A549 (cell line): ENCODE measurements around the gene MAFG. TPM values are rescaled to one million over a fixed set of nuclear protein-coding genes. Genes with fewer than 3 reads are reported as not detected.

Experiments used
- ATAC-seq, 2 experiments: fragments of 200-7000 bp in 1 of 2; fragments of >200 bp in 1 of 2; cut with Nextera tagmentation in 1 of 2; cut with Tn5 transposase in 1 of 2; 3 replicates each; pipeline versions ENCODE4 v1.8.0 to v1.9.1; 2018 to 2020; ENCODE audit warnings: mild to moderate bottlenecking in 1 of 2, moderate library complexity in 1 of 2
- CTCF ChIA-PET: fragments of 300-600 bp; sonication (Branson Sonifier 250); formaldehyde crosslinking; extraction: SDS; loops from one replicate; lab custom pipeline; 2021; ENCODE audit warnings: antibody characterized with exemption, inconsistent platforms; lab: Yijun Ruan, JAX
- POLR2A ChIA-PET: fragments of 350-600 bp; formaldehyde crosslinking; extraction: SDS; loops from one replicate; lab custom pipeline; 2021; ENCODE audit warnings: antibody characterized with exemption, inconsistent platforms; lab: Yijun Ruan, JAX
- DNase-seq, 2 experiments: peaks; one replicate each; pipeline versions ENCODE4 v3.0.0 to v3.0.0-alpha.2; 2011 to 2016; ENCODE audit warnings: low read depth in 1 of 2, low spot score in 1 of 2
- FAIRE-seq: peaks from 2 replicates; lab custom pipeline; 2011; peaks lifted over from hg19 to GRCh38; lab: Jason Lieb, UNC
- H3K27ac ChIP-seq, 2 experiments: fragments of >200 bp; sonication (Bioruptor Twin); formaldehyde crosslinking; 3 replicates each; pipeline ENCODE4 v1.5.1; 2016 to 2017
- H3K4me1 ChIP-seq: fragments of >200 bp; sonication (Bioruptor Twin); formaldehyde crosslinking; 3 replicates; pipeline ENCODE4 v1.6.1; 2016
- H3K4me2 ChIP-seq: fragments of >200 bp; sonication (Bioruptor Twin); formaldehyde crosslinking; 3 replicates; pipeline ENCODE4 v1.6.1; 2016
- H3K4me3 ChIP-seq: fragments of >200 bp; sonication (Bioruptor Twin); formaldehyde crosslinking; 3 replicates; pipeline ENCODE4 v1.5.1; 2016
- H3K9me3 ChIP-seq: fragments of >200 bp; sonication (Bioruptor Twin); formaldehyde crosslinking; 3 replicates; pipeline ENCODE4 v1.6.1; 2016
- CBX8 ChIP-seq: fragments of 200-600 bp; sonication (generic); IDR thresholded peaks from 2 replicates; pipeline ENCODE4 v1.6.1; 2016
- CEBPB ChIP-seq, 2 experiments: fragments of >200 bp in 1 of 2; sonication (Bioruptor Twin) in 1 of 2; formaldehyde crosslinking in 1 of 2; IDR thresholded peaks; 2 replicates each; pipeline ENCODE4 v1.6.1; 2012 to 2016
- CHD4 ChIP-seq: fragments of 200-600 bp; sonication (generic); IDR thresholded peaks from 2 replicates; pipeline ENCODE4 v1.6.1; 2016; ENCODE audit warnings: antibody characterized with exemption, mild to moderate bottlenecking, borderline replicate concordance
- HOXA7 ChIP-seq: fragments of 250-450 bp; sonication (Bioruptor Pico); IDR thresholded peaks from 2 replicates; pipeline ENCODE4 v1.5.0; 2020; ENCODE audit warnings: mild to moderate bottlenecking, moderate library complexity
- MAX ChIP-seq: IDR thresholded peaks from 2 replicates; pipeline ENCODE4 v1.6.1; 2012
- MYC ChIP-seq: IDR thresholded peaks from 2 replicates; pipeline ENCODE4 v1.6.1; 2012; ENCODE audit warnings: mild to moderate bottlenecking, inconsistent platforms, low read length, improper control_type of control experiment, borderline replicate concordance
- NFE2L2 ChIP-seq: fragments of 150-350 bp; conservative IDR thresholded peaks from 2 replicates; pipeline ENCODE4 v1.6.1; 2014; ENCODE audit warnings: low read length
- POLR2A ChIP-seq: IDR thresholded peaks from 2 replicates; pipeline ENCODE4 v1.6.1; 2012; ENCODE audit warnings: mild to moderate bottlenecking, low read length
- POLR2AphosphoS2 ChIP-seq: conservative IDR thresholded peaks from 2 replicates; pipeline ENCODE4 v1.6.1; 2012; ENCODE audit warnings: low read length, improper control_type of control experiment, inconsistent platforms
- USF2 ChIP-seq: fragments of 450-650 bp; IDR thresholded peaks from 2 replicates; pipeline ENCODE4 v1.6.1; 2014; ENCODE audit warnings: antibody characterized with exemption
- ZSCAN20 ChIP-seq: fragments of 250-450 bp; sonication (Bioruptor Pico); IDR thresholded peaks from 2 replicates; pipeline ENCODE4 v1.8.0; 2022; ENCODE audit warnings: mild to moderate bottlenecking, moderate library complexity
- WGBS: methylation state at CpG from one replicate; pipeline ENCODE4 v1.1.6; 2017; ENCODE audit errors: missing lambda C conversion rate; 5-methylcytosine and 5-hydroxymethylcytosine counted together
- polyA plus RNA-seq, 4 experiments: library from polyadenylated mRNA; depleted of rRNA in 3 of 4; stranded (reverse); fragments of >200 nt; fragmentation: RNase III in 1 of 4; extraction: RNeasy Plus Mini Kit Qiagen cat#74134 plus additional on column Dnase treatment in 1 of 4; gene quantifications; 2 replicates in 3 of 4; 3 replicates in 1 of 4; pipeline ENCODE4 v1.2.3, GENCODE V29; 2011 to 2017
- TF ChIP-seq, protein P1 (sequence below): IDR thresholded peaks from 2 replicates; pipeline ENCODE4 v1.6.1; 2012
- TF ChIP-seq, protein P2 (sequence below): fragments of >200 bp; sonication (Bioruptor Twin); formaldehyde crosslinking; IDR thresholded peaks from 3 replicates; pipeline ENCODE4 v1.6.1; 2016

Gene MAFG
- polyA plus RNA-seq, 2 of the 4 experiments (the other 2 are of a cell fraction) = 47.9 to 57.9 TPM

DNA sequence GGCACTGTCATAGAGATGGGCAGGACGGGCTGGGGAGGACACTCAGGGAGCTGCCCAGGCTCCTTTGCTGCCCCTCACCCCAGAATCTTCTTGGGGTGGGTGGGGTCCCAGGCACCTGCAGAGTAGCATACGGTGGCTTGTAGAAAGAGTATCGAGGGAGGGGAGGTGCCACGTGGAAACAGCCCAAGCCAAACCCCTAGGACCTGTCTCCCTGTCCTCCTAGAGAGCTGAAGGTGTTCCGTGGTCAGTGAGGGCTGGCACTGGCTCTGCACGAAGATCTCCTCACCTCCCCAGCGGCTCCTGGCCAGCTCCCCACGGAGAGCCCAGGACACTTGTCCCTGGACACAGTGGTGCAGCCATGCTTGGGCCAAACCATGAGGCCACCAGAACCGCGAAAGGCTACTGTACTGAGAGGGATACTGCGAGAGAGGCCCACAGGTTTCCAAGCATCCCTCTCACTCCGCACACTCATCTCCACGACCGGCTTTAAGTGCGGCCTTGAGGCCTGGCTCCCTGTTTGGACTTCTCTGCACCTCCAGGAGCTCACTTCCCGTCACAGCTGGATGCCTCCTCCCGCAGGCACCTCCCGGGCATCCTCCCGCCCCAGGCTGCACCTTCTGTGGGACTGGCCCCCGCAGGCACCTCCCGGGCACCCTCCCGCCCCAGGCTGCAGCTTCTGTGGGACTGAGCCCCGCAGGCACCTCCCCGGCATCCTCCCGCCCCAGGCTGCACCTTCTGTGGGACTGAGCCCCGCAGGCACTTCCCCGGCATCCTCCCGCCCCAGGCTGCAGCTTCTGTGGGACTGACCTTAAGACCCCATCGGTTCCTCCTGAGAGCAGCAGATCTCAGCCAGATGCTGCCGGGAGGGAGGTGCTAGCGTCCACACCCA is 2.0 kb upstream of the MAFG start:
- H3K4me1 ChIP-seq = peaks cover 26% of the 10 kb centered on the region
- H3K9me3 ChIP-seq = no peaks in the 10 kb centered on the region
- peak overlapping the region; percentile 90 for H3K4me3 ChIP-seq
- CTCF ChIA-PET = interaction anchor here (1.0 to 12.8 kb wide), 14 partner anchors 8 to 195 kb away, joined by 4 to 99 read pairs (median 10); partner anchors contain the start of genes CENPX, NOTUM, PCYT2 and PYCR1
- POLR2A ChIA-PET = no interaction called here
- 91% methylated on average over 28 of the region's 31 CpGs for WGBS
- H3K4me2 ChIP-seq = peak overlapping the region; percentile 83
- ATAC-seq (no peak), DNase-seq (no peak)
- TF ChIP-seq POLR2A (0 out of 2 replicates have a peak, but pooled peaks have one; percentile 7), MYC (no peak), ZSCAN20 (CRISPR knock-in tag) (no peak), CEBPB (IDR thresholded peaks at IDR 0.05) (no peak)
- TF ChIP-seq, protein P1, sequence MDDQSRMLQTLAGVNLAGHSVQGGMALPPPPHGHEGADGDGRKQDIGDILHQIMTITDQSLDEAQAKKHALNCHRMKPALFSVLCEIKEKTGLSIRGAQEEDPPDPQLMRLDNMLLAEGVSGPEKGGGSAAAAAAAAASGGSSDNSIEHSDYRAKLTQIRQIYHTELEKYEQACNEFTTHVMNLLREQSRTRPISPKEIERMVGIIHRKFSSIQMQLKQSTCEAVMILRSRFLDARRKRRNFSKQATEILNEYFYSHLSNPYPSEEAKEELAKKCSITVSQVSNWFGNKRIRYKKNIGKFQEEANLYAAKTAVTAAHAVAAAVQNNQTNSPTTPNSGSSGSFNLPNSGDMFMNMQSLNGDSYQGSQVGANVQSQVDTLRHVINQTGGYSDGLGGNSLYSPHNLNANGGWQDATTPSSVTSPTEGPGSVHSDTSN = no peak
- TF ChIP-seq, all 56 proteins: peak for 1
- no peak for FAIRE-seq
- peak overlapping the region in 1 of 2 experiments; percentile 98; a peak in 4 of 6 replicates for H3K27ac ChIP-seq

DNA sequence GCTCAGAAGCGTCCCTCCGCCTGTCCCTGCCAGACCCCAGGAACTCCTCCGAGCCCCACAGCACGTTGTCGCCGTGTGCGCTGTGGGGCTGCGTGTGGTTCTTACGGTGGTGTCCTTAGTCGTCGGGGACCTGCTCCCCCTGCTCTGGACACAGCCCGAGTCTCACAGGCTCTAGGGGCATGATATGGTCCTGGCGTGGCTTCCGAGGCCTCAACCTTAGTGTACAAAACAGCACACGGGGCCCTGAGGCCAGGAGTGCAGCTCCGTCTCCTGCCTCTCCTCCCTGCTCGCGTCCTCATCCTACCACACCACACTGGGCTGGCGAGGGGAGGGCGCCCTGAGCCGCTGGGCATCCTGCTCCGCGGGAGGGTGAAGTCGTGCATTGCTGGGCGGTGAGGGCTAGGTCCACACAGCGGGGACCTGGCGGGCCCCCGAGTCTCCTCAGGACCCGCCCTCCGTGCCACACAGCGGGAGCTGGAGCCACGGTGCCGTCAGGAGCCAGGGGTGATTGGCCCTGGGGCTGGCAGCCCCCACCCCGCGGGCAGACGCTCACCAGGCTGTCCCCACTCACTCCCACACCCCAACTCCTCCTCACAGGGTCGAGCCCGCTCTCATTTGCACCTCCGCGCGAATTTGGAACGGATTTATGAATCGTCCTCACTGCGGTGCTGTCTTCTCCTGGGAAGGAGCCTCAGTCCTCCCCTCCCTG is 1.2 kb upstream of the MAFG start:
- H3K4me1 ChIP-seq = peaks cover 34% of the 10 kb centered on the region
- TF ChIP-seq POLR2AphosphoS2 (0 out of 2 replicates have a peak, but pooled peaks have one; percentile 45), CHD4 (no peak), MAX (0 out of 2 replicates have a peak, but pooled peaks have one; percentile 3), HOXA7 (CRISPR knock-in tag) (no peak), NFE2L2 (no peak), ZSCAN20 (CRISPR knock-in tag) (no peak), POLR2A (0 out of 2 replicates have a peak, but pooled peaks have one; percentile 5)
- TF ChIP-seq, protein P2, sequence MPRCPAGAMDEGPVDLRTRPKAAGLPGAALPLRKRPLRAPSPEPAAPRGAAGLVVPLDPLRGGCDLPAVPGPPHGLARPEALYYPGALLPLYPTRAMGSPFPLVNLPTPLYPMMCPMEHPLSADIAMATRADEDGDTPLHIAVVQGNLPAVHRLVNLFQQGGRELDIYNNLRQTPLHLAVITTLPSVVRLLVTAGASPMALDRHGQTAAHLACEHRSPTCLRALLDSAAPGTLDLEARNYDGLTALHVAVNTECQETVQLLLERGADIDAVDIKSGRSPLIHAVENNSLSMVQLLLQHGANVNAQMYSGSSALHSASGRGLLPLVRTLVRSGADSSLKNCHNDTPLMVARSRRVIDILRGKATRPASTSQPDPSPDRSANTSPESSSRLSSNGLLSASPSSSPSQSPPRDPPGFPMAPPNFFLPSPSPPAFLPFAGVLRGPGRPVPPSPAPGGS = 0 out of 3 replicates have a peak, but pooled peaks have one; percentile 2
- ATAC-seq = peak; percentile 1 to 6; a peak in 3 of 6 replicates
- H3K27ac ChIP-seq = peak overlapping the region; percentile 96 to 98
- peak overlapping the region; percentile 83 for H3K4me2 ChIP-seq
- H3K9me3 ChIP-seq = no peaks in the 10 kb centered on the region
- peak overlapping the region; percentile 90 for H3K4me3 ChIP-seq
- WGBS = 35% methylated on average over 42 of the region's 44 CpGs
- no peak for FAIRE-seq
- no peak for DNase-seq
- ChIA-PET CTCF (interaction anchor here (0.6 to 12.8 kb wide), 24 partner anchors 9 to 194 kb away, joined by 3 to 99 read pairs (median 7); partner anchors contain the start of genes ALYREF, CENPX, NOTUM and NPB), POLR2A (interaction anchor here (1.2 kb wide), 2 partner anchors 7 to 16 kb away, joined by 3 to 6 read pairs; no protein-coding TSS in a partner anchor)

- peaks cover 43% of the 10 kb centered on the region for H3K4me1 ChIP-seq
- DNase-seq (no peak), FAIRE-seq (no peak), ATAC-seq (no peak)
- no CpG with 5 or more reads among the region's 78 CpGs for WGBS
- POLR2A ChIA-PET = interaction anchor here (0.8 to 1.5 kb wide), 6 partner anchors 9 to 103 kb away, joined by 3 to 6 read pairs (median 4); partner anchors contain the start of genes CENPX and LRRC45
- no peaks in the 10 kb centered on the region for H3K9me3 ChIP-seq
- H3K4me3 ChIP-seq = peak overlapping the region; percentile 90
- CTCF ChIA-PET = interaction anchor here (0.5 to 12.8 kb wide), 22 partner anchors 10 to 628 kb away, joined by 3 to 99 read pairs (median 7); partner anchors contain the start of genes ALYREF, CENPX, LRRC45 and NOTUM
- H3K27ac ChIP-seq = peak overlapping the region; percentile 96 to 98
- peak overlapping the region; percentile 96 for H3K4me2 ChIP-seq
- TF ChIP-seq CBX8 (no peak), USF2 (no peak)
- TF ChIP-seq, protein P2 = no peak; the same call in 2 of the 3 replicates
These were observed 333 bp downstream of the MAFG start for GRCh38 chr17:81927152-81927652.
